GM19455 (cell line): ENCODE results near the gene TUBB8.
"Not testable (repeated sequence)": the region's sequence is repeated elsewhere in the genome, so short reads cannot be mapped to it uniquely, and the experiment has no call there.

Experiments used
- ATAC-seq: cut with Tn5 transposase; IDR thresholded peaks from one replicate; pipeline ENCODE4 v1.9.1; 2021; ENCODE audit not compliant: unreplicated experiment

TUBB8 gene

GRCh38 chr10:48996-49395 lies at the start of gene TUBB8:
Gene TUBB8, minus strand, starts transcription at chr10:49296. Its CDS starts 58 bp downstream, at chr10:49238.
- no peak for ATAC-seq

GRCh38 chr10:96466-96865 lies 47.4 kb upstream of the TUBB8 start:
- ATAC-seq, result no peak

- no peak for ATAC-seq
Observed at GRCh38 chr10:95356-96115, 46.4 kb upstream of the TUBB8 start.

- no peak for ATAC-seq
Observed at GRCh38 chr10:94613-95012, 45.5 kb upstream of the TUBB8 start.

- no peak for ATAC-seq
Observed at GRCh38 chr10:92846-93245, 43.8 kb upstream of the TUBB8 start.

GRCh38 chr10:92153-92552 lies 43.1 kb upstream of the TUBB8 start:
- ATAC-seq, result no peak

GRCh38 chr10:91313-91712 lies 42.2 kb upstream of the TUBB8 start:
- ATAC-seq, result no peak

GRCh38 chr10:90161-90560 lies 41.1 kb upstream of the TUBB8 start:
- ATAC-seq, result no peak

- no peak for ATAC-seq
Observed at GRCh38 chr10:89248-89647, 40.2 kb upstream of the TUBB8 start.

- ATAC-seq, result no peak
Observed at GRCh38 chr10:88253-88652, 39.2 kb upstream of the TUBB8 start.

GRCh38 chr10:87177-88080 lies 38.3 kb upstream of the TUBB8 start:
- ATAC-seq, result no peak

- no peak for ATAC-seq
Observed at GRCh38 chr10:86031-86430, 36.9 kb upstream of the TUBB8 start.

- no peak for ATAC-seq
Observed at GRCh38 chr10:85044-85443, 35.9 kb upstream of the TUBB8 start.

GRCh38 chr10:83930-84530 lies 34.9 kb upstream of the TUBB8 start:
- no peak for ATAC-seq

GRCh38 chr10:80477-81105 lies 31.5 kb upstream of the TUBB8 start:
- no peak for ATAC-seq

GRCh38 chr10:79532-80215 lies 30.6 kb upstream of the TUBB8 start:
- no peak for ATAC-seq

- ATAC-seq, result no peak
Observed at GRCh38 chr10:78556-78955, 29.5 kb upstream of the TUBB8 start.

- not testable (repeated sequence) for ATAC-seq
Observed at GRCh38 chr10:74266-74621, 25.1 kb upstream of the TUBB8 start.

- not testable (repeated sequence) for ATAC-seq
Observed at GRCh38 chr10:73543-74265, 24.6 kb upstream of the TUBB8 start.

- not testable (repeated sequence) for ATAC-seq
Observed at GRCh38 chr10:68156-68555, 19.1 kb upstream of the TUBB8 start.
